ENCODE results near the gene RYR1.

DNA sequence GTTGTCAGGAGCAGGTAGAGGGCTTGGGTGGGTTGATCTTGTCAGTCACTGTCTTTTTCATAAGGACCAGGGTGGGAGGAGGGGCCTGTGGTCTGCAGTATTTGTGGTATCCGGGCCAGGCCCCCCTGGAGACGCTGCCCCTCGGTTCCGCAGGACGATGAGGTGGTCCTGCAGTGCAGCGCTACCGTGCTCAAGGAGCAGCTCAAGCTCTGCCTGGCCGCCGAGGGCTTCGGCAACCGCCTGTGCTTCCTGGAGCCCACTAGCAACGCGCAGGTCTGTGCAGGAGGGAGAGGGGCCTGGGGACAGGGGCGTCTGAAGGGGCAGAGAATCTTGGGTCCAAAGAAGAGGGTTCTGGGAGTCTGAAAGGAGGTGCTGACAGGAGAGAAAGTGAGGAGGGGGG, 7.1 kb downstream of the RYR1 start:
- TF ChIP-seq CTCF (IDR thresholded peaks at IDR 0.05): no peak
- no peak for TF ChIP-seq POLR2A (IDR thresholded peaks at IDR 0.05)

All from body of pancreas (tissue), 4 donors.